ENCODE data around the gene IKBIP.

GRCh38 chr12:98637068-98637467 is 7.5 kb downstream of the IKBIP start:
- TF ChIP-seq CTCF (IDR thresholded peaks at IDR 0.05; ENCODE audit: insufficient read depth, low read length) (no peak), GABPA (IDR thresholded peaks at IDR 0.05; ENCODE audit: low read depth) (no peak), REST (IDR thresholded peaks at IDR 0.05; ENCODE audit: insufficient replicate concordance, low read depth) (no peak), POLR2AphosphoS5 (IDR thresholded peaks at IDR 0.05; ENCODE audit: low read depth) (no peak)

Measured in HL-60 (cell line).